Lung (tissue), 12 donors: ENCODE results near the gene ATXN2. TPM values are rescaled to one million over a fixed set of nuclear protein-coding genes. Genes with fewer than 3 reads are reported as not detected.

ENCODE experiments used
- ATAC-seq: fragments of 200-7000 bp; cut with Tn5 transposase; one replicate; pipeline ENCODE4 v1.9.1; 2020; ENCODE audit warnings: moderate number of reproducible peaks; ENCODE audit not compliant: insufficient read depth, low FRiP score
- DNase-seq, 3 donors: peaks; one replicate each; pipeline ENCODE4 v3.0.0-alpha.2; 2013 to 2017
- H3K27ac ChIP-seq, 2 donors: one replicate each; pipeline ENCODE4 v1.5.1; 2013; ENCODE audit warnings: mild to moderate bottlenecking in 2 of 2, moderate library complexity in 2 of 2, control low read depth in 1 of 2, inconsistent platforms in 1 of 2, low read depth in 1 of 2, low read length in 1 of 2
- H3K27me3 ChIP-seq, 3 donors: one replicate each; pipeline ENCODE4 v1.5.1; 2013; ENCODE audit warnings: low read length in 2 of 3; ENCODE audit not compliant: control insufficient read depth in 3 of 3, insufficient read depth in 3 of 3
- H3K36me3 ChIP-seq, 4 donors: one replicate each; pipeline ENCODE4 v1.5.1; 2013; ENCODE audit warnings: low read length in 4 of 4, mild to moderate bottlenecking in 1 of 4, moderate library complexity in 1 of 4; ENCODE audit not compliant: control insufficient read depth in 4 of 4, insufficient read depth in 4 of 4
- H3K4me1 ChIP-seq, 5 donors: one replicate each; pipeline ENCODE4 v1.5.1; 2013; ENCODE audit warnings: low read length in 5 of 5, mild to moderate bottlenecking in 2 of 5, moderate library complexity in 1 of 5; ENCODE audit not compliant: control insufficient read depth in 5 of 5, insufficient read depth in 5 of 5
- H3K4me3 ChIP-seq: one replicate; pipeline ENCODE4 v1.5.1; 2013; ENCODE audit warnings: mild to moderate bottlenecking, control low read depth, moderate library complexity
- H3K9ac ChIP-seq, 2 donors: one replicate each; pipeline ENCODE4 v1.5.1; 2013; ENCODE audit warnings: low read length in 2 of 2, control low read depth in 1 of 2; ENCODE audit not compliant: insufficient read depth in 1 of 2
- H3K9me3 ChIP-seq, 4 donors: one replicate each; pipeline ENCODE4 v1.5.1; 2013; ENCODE audit warnings: low read length in 3 of 4, mild to moderate bottlenecking in 1 of 4, moderate library complexity in 1 of 4; ENCODE audit not compliant: control insufficient read depth in 4 of 4, insufficient read depth in 3 of 4
- WGBS, 2 donors: extraction: QIAGEN DNeasy Blood & Tissue Kit; methylation state at CpG; one replicate each; pipeline ENCODE4 v1.1.7; 2013; 5-methylcytosine and 5-hydroxymethylcytosine counted together
- polyA plus RNA-seq, 2 donors: library from polyadenylated mRNA; stranded (reverse); fragments of 200-250 nt; gene quantifications; one replicate each; pipeline ENCODE4 v1.2.1, GENCODE V29; 2013
- total RNA-seq, 2 donors: library from RNA; depleted of rRNA in 1 of 2; stranded (reverse); fragments of >200 nt in 1 of 2; gene quantifications; one replicate each; pipeline ENCODE4 v1.2.1, GENCODE V29; 2014 to 2021
- TF ChIP-seq, protein P1 (sequence below): IDR thresholded peaks from 2 replicates; pipeline ENCODE4 v1.5.1; 2012; ENCODE audit warnings: mild to moderate bottlenecking; ENCODE audit errors: control extremely low read depth, extremely low read depth
- donor health status: control.
- donor health status: control.
- donor health status: Bipolar disorder and iron deficiency.
- donor health status: healthy.
- donor health status: DM: yes; HTN: yes; CAD: no.

ATXN2 gene
- total and polyA plus RNA-seq, 4 donors = 18.0 to 100 (median 43.5) TPM

GRCh38 chr12:111581434-111582132 is 17.5 kb downstream of the ATXN2 start:
- Histone ChIP-seq H3K9me3 (no peaks in the 10 kb centered on the region), H3K4me3 (no peak overlapping the region), H3K27ac (no peak overlapping the region), H3K4me1 (peaks cover 0 to 4% (median 0%) of the 10 kb centered on the region in 5 donors), H3K36me3 (peaks cover 0 to 6% (median 0%) of the 10 kb centered on the region in 4 donors), H3K9ac (no peak overlapping the region), H3K27me3 (no peaks in the 10 kb centered on the region)
- TF ChIP-seq, protein P1, sequence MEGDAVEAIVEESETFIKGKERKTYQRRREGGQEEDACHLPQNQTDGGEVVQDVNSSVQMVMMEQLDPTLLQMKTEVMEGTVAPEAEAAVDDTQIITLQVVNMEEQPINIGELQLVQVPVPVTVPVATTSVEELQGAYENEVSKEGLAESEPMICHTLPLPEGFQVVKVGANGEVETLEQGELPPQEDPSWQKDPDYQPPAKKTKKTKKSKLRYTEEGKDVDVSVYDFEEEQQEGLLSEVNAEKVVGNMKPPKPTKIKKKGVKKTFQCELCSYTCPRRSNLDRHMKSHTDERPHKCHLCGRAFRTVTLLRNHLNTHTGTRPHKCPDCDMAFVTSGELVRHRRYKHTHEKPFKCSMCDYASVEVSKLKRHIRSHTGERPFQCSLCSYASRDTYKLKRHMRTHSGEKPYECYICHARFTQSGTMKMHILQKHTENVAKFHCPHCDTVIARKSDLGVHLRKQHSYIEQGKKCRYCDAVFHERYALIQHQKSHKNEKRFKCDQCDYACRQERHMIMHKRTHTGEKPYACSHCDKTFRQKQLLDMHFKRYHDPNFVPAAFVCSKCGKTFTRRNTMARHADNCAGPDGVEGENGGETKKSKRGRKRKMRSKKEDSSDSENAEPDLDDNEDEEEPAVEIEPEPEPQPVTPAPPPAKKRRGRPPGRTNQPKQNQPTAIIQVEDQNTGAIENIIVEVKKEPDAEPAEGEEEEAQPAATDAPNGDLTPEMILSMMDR = no peak
- no peak for ATAC-seq
- 89 to 90% methylated on average over 15 of the region's 15 CpGs for WGBS, 2 donors
- DNase-seq = no peak

DNA sequence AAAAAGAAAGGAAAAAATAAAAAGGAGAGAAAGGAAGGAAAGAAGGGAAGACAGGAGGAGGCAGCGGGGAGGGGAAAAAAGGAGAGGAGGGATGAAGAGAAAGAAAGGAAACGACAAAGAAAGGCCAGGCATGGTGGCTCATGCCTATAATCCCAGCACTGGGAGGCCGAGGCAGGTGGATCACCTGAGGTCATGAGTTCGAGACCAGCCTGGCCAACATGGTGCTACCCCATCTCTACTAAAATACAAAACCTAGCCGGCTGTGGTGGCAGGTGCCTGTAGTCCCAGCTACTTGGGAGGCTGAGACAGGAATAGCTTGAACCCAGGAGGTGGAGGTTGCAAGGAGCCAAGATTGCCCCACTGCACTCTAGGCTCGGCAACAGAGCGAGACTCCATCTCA is 18.4 kb downstream of the ATXN2 start:
- no peaks in the 10 kb centered on the region for H3K27me3 ChIP-seq
- DNase-seq (no peak), ATAC-seq (no peak)
- H3K4me3 ChIP-seq = no peak overlapping the region
- H3K36me3 ChIP-seq = peaks cover 0 to 6% (median 0%) of the 10 kb centered on the region in 4 donors
- H3K27ac ChIP-seq = no peak overlapping the region
- no peak overlapping the region for H3K9ac ChIP-seq
- peaks cover 0 to 4% (median 0%) of the 10 kb centered on the region in 5 donors for H3K4me1 ChIP-seq
- H3K9me3 ChIP-seq = no peaks in the 10 kb centered on the region
- 94 to 97% methylated on average over 7 of the region's 7 CpGs for WGBS, 2 donors
- TF ChIP-seq, protein P1 = no peak

- TF ChIP-seq, protein P1 = no peak
- DNase-seq (no peak), ATAC-seq (no peak)
- H3K9ac ChIP-seq = no peak overlapping the region
- no peaks in the 10 kb centered on the region for H3K9me3 ChIP-seq
- H3K36me3 ChIP-seq = peaks cover 0 to 6% (median 0%) of the 10 kb centered on the region in 4 donors
- no peak overlapping the region for H3K4me3 ChIP-seq
- 93 to 98% methylated on average over 3 of the region's 3 CpGs for WGBS, 2 donors
- H3K27ac ChIP-seq = no peak overlapping the region
- peaks cover 0 to 4% (median 0%) of the 10 kb centered on the region in 5 donors for H3K4me1 ChIP-seq
- H3K27me3 ChIP-seq = no peaks in the 10 kb centered on the region
These were observed 19.0 kb downstream of the ATXN2 start for GRCh38 chr12:111580119-111580425.

- H3K4me1 ChIP-seq = peaks cover 0 to 6% (median 4%) of the 10 kb centered on the region in 5 donors
- no peak overlapping the region for H3K27ac ChIP-seq
- WGBS, 2 donors = 77 to 86% methylated on average over 2 of the region's 2 CpGs
- TF ChIP-seq, protein P1 = no peak
- no peak overlapping the region for H3K4me3 ChIP-seq
- peaks cover 0 to 6% (median 0%) of the 10 kb centered on the region in 4 donors for H3K36me3 ChIP-seq
- DNase-seq = no peak
- no peaks in the 10 kb centered on the region for H3K27me3 ChIP-seq
- no peak for ATAC-seq
- H3K9ac ChIP-seq = no peak overlapping the region
- H3K9me3 ChIP-seq = no peaks in the 10 kb centered on the region
These were observed 20.2 kb downstream of the ATXN2 start for GRCh38 chr12:111578971-111579340.
